HG03097 (cell line): ENCODE data around the gene HS1BP3.

Experiments
- ATAC-seq: cut with Tn5 transposase; IDR thresholded peaks from one replicate; pipeline ENCODE4 v1.9.1; 2021; ENCODE audit not compliant: unreplicated experiment, low FRiP score

The HS1BP3 gene

DNA sequence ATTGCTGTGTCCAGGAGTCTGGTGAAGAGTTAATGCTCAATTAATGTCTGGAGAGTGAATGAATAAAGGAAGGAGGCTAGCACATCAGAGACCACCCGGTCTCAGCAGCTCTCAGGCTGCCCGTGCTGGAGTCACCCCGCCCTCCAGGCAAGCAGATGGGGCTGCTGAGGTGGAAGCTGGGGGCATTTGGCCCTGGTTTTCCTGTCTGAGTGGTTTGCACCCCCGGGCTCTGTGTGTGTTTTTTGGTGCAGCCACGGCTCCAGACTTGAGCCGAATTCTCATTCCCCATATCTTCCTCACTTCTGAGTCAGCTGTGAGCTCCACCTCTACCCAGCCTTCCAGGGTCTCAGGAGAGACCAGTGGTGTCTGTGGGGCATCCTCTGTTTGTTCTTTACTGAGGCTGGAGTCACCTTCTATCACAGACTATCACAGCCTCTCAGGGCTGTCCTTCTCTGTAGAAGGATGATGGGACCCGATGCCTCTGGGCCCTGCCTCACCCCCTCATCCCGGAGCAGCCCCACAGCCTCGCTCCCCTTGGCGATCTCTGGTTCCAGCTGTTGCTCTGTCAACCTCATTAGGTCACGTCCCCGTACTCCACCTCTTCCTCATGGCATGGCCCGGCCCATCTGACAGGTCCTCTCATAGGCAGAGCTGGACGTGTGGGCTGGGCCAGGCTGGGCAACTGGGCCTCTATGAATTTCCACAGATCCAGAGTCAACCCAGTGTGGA is 60.8 kb downstream of the HS1BP3 start:
- ATAC-seq, result no peak

DNA sequence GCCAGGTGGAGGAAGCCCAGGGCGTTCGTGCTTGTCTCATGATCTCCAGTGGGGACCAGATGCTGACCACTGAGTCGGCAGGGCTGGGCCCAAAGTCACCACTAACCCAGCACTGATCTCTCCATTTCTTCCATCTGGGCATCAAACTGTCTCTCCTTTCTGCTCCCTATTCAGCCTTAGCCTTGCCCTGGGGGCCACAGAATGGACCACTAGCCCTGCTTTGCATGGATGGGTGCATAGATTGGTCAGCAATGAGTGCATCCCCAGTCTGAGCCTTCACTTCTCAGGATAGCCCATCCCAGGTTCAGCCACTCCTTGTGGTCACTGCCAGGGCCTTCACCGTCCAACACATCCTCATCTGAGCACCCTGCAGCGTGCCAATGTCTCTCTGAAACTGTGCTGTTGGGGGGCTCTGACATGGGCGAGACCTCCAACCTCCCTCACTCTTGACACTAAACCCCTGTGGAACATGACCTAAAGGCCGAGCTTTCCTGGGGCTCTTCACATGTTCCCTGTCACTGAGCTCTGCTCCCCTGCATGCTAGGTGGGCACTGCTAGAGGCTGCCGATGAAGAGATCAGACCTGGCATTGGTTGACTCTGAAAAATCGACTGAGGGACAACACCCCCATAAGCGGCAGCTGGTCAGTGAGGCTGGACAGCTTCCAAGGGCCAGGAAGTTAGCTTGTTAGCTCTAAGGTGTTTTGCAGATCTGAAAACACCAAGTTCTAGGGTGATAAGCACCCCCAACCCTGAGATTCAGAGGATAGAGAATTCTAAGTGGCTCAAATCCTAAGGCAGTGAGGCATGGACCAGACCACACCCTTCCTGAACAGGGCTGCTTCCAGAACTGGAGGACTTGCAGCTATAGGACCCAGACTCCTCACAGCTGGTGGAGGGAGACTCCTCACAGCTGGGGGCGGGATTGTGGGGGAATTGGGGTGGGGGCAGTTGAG is 61.7 kb downstream of the HS1BP3 start:
- no peak for ATAC-seq

DNA sequence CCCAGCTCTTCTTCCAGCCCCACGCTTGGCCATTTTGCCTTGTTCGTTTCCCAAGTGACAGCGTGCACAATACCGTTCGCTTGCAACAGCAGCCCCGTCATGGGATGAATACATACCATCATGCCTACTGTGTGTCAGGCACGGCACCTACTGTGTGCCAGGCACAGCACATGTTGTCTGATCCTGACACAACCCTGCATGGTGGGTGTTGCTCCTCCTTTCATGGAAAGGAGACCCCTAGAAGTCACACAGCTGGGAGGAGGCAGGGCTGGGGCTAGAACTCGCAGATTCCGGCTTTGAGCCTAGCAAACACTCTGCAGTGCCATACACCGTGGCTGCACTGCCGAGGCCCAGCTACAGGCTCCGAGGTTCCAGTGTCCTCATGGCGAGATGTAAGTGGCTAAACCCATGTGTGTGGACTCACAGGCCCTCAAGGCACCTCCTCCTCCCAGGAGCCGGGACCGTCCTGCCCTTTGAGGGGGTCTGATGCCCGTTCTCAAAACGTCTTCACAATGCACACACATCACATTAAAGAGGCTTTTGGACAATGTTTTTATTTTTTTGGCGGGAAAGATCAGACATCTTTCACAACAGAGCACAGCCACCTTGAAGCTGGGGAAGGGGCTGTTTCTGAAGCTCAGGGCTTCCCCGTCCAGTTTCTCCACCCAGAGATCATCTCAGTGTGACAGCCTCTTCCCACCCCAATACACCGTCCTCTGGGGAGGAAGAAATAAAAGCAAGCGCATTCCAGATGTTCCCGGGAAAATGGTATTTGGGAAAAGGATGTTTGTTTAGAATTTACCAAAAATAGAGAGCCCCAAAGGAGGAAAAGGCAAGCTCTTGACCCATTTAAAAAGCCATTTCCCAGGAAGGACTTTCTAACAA is 64.9 kb downstream of the HS1BP3 start:
- no peak for ATAC-seq

DNA sequence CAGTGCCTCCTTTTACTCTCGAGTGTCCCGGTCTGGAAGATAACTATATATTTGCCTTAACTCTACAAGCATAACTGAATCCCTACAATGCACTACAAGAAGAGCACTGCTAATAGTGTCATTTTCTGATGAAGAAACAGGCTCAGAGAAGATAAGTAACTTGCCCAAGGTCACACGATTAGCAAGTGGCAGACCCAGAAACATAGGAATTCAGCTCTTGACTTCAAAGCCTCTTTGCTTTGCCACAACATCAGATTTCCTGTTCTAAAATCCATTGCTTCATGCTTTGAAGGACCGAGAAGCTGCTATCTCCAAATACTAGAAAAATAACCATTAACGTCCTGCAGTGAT is 65.6 kb downstream of the HS1BP3 start:
- ATAC-seq, result no peak

DNA sequence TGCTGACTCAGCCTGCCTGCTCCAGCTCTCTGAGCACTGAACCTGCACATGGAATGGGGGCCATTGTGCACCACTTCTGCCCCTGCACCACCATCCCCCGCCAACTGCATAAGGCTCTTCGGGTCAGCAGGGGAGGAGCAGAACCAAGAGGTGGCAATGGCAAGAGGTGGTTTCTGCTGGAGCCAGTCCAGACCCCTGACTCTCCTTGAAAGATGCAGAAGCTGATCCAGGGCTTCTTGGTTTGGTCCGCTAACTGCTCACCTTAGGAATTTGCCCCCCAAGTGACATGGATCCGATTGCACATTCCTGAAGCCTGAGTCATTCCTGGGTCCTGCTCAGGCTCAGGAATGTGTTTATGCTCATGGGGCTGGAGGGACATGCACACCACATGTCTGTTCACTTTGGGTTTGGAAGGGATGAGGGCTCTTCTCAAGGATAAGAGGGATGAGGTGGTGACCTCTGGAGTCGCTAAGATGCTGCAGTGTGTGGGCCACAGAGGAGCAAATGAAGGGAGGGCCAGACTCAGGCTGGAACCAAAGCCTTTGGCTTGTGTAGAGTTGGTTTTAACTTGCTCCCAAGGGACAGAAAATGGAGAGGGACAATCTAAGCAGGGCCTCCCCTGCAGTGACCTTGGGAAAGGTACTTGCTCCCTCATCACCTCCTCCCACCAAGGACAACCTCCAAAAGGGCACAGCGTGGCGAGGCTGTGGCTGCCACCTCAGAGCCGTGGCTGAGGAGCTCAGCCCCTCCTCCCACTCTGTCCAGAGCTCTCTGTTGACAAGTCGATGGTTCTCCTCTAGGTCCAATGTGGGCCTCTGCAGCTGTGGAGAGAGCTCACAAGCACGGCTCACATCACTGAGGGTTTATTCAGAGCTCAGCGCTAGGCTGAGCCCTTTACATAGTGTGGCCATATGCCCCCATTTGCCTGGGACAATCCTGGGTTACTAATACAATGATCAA is 66.2 kb downstream of the HS1BP3 start:
- no peak for ATAC-seq

DNA sequence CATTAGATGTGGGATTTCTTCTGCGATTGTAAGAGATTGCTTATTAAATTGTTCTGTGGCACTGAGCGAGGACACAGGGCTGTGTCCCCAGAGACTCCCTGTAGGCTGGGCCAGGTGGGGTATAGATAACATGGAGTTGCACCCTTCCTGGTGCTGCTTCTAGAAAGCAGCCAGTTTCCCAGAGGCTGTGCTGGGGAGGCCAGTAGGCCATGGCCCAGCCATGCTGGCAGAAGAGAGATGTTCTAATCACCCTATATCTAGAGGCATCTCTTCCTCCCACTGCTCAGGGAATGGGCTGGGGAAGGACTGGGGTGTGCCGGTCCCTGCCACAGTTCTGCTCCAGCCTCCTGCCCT is 66.9 kb downstream of the HS1BP3 start:
- no peak for ATAC-seq

DNA sequence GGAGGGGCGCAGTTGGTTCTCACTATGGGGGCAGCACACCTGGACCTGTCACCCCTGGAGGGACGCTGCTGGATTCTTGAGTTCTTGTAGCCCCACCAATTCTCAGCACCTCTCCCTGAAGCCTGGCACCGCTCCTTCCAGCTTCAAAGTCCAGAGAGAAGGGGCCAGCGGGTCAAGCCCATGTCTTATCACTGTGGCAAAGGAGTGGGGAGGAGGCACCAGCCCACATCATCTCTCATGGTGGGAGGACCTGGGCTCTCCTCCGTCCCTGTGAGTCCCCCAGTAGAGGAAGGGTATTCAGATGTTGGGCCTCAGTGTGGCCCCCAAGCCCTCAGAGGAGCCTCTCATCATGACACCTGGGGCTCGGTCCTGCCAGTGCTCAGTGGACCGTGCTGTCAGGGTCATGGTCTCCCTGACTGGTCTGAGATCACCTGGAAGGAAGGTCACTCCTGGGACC is 67.4 kb downstream of the HS1BP3 start:
- ATAC-seq, result no peak

DNA sequence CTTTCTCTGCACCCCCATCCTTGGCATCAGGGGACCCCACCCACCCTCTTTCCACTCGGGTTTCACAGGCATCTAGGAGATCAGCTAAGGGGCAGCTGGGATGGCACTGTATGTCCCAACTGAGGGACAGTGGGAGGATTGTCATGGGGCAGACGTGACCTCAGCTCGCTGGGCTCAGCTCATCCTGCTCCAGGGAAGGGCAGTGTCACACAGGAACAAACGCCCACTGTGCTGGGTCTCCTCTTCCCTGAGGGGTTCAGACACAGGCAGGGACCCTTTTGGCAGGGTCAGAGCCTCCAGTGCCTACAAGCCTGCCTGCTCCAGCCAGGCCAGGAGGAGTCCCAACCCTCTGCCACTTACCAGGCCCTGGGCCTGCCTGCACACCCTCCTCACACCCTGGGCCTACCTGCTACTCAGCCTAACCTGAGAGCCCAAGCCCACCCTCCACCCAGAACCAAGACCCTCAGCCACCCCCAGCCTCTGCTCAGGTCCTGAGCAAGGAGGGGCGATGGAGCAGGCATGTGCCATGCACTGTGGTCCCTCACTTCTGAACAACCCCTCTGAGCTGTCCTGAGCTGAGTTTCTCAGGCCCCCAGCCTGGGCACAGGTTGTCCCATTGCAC is 68.2 kb downstream of the HS1BP3 start:
- no peak for ATAC-seq

DNA sequence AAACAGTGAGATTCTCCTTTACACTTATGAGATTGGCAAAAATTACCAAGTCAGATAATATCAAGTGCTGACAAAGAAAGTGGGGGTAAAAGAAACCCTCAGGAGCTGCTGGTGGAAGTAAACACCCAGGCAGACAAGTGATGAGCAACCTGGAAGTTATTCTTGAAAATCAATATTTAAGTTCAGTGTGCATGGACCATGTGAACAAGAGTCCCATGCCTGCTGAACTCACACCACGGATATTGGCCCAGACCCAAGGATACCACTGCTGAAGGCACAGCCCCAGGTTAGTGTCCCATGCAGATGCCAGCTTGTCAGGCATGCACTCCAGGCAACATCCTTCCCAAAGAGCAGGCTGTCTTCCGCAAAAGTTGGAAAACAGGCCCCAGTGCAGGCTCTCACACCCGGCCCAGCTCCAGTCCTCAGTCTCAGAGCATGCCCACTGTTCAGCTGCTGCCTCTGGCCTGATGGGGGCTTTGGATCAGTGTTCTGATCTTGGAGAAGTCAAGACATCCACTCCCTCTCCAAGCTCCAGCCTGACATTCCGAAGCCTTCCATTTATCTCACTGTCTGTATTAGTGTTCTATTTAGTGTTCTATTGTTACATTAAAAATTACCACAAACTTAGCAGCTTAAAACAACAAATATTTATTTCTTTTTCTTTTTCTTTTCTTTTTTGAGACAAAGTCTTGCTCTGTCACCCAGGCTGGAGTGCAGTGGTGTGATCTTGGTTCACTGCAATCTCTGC is 70.0 kb downstream of the HS1BP3 start:
- no peak for ATAC-seq

DNA sequence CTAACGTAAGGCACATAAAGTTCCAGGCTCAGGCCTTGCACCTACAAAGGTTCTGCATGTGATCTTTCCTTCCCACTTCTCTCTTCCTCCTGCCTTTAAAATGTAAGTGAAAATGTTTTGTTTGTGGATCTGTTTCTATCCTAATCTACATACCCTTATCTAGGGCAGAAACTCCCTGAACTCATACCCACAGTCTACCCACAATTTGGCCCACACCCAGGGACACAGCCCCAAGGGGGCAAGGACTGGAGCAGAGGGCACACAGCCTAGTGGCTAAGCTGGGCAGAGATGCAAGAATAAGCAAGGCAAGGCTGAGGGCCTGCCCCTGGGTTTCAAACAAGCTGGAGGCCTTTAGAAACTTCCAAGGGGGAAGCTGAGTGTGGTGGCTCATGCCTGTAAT is 71.0 kb downstream of the HS1BP3 start:
- no peak for ATAC-seq

DNA sequence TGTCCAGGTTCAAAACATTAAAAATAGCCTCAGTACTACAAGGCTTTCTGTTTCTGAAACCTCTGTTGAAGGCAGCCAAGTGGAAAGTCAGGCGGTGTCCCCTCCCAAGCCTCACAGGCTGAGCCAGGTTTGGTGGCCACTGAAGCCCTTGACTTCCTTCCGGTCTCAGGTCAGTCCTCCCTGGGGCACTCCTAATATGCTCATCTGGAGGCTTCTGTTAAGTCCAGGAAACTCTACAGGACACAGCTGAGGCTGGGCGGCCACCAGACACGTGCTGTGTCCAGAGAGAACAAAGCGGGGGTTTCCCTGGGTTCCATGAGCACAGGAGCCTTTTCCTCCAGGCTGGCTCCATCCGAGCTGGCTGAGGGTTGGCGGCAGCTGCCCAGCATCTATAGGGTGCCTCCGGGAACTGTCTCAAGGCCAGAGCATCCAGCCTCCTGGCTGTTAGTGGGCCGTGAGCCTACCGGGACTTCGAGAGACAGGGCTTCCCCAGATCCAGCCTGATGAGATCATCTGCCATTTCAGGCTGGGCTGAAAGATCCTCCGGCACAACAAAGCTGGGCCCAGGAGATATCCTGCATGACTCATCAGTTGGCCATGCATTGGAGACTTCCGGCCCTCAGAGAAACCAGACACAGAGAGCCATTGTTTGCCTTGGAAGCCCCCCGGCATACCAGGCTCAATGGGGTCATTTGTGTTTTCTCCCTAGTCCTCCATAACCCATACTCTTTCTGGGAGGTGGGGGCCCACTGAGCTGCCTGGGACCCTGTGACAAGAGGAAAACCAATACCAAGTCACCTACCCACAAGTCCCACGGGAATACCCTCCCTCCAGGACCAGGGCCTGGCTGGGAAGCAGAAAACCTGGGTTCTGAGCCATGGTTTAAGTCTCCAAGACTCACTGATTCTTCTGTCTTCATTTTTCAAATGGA is 71.7 kb downstream of the HS1BP3 start:
- ATAC-seq, result peak; percentile 70

DNA sequence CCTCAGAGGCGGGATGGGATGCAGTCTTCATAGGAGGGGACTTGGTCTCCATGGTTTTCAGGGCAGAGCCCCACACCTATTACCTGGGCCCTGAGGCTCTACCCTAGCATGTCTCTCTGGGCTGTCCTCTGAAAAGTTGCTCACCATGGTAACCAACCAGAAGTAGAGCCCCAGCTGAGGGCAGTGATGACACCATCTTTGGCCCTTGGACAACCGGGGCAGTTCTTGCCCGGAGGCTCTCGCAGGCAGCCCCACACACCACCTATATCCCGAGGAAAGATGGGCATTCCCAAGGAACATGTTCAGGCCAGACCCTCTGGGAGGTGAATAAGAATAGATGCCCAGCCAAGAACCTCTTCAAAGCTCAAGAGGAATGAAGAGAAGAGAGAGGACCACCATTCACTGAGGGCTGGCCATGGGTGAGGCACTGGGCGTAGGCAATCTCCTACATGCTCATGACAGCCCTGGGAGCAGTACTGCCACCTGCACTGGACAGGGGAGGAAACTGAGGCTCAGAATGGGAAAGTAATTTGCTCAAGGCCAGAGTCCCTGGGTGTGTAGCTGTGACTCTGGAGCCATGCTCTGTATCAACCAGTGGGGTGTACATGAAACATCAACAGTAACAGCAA is 72.5 kb downstream of the HS1BP3 start:
- ATAC-seq, result no peak

DNA sequence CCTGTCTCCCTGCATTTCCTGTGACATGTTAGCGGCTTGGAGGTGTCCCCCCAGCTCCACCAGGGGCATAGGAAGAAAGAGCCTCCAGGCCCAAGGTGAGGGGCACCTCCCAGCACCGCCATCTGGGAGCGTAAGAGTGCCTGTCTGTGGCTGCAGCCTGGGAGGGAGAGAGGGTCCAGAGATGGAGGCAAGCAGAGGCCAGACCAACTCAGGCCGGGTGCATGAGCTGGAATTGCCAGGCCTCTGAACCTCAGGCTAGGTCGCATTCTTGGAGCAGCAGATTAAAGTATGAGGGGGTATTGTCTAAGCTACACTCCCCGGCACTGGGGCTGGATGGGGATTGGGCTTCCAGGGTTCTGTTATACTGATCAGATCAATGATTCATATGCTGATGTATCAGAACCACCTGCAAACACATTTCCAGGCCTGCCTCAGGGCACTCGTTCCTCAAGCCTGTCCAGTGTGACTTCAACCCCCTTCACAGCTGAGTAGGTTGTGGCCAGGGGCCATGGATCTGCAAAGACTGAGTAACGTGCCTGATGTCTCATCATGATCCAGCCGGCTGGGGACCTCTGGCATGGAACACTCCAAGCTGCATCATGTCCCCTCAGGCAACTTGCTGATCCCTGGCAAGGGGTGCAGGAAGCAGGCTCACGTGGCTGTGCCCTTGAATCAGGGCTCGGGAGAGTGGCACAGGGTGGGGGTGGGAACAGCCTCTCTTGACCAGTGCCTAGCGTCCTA is 73.2 kb downstream of the HS1BP3 start:
- ATAC-seq, result no peak

DNA sequence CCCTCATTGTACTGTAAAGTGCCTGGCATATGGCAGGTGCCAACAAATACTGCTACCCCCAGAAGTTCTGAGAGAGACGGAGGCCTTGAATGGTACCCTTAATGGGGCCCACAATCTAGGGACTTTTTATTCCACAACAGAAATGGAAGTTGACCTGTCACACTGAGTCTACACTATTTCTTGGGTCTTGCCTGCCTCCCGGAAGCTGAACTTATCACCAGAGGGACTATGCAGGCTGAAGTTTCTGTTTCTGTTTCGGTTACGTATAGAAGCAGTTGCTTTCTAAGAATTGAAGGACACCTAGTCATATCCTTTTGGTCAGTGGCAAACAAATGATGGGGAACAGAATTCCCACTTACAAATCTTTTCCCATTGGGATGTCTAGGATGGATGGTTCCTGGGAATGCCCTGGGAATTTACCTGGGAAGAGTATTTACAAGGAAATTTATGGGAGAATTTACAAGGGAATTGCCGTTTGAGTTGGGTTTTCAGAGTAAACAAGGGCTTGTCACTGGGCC is 74.2 kb downstream of the HS1BP3 start:
- peak; percentile 62 for ATAC-seq

DNA sequence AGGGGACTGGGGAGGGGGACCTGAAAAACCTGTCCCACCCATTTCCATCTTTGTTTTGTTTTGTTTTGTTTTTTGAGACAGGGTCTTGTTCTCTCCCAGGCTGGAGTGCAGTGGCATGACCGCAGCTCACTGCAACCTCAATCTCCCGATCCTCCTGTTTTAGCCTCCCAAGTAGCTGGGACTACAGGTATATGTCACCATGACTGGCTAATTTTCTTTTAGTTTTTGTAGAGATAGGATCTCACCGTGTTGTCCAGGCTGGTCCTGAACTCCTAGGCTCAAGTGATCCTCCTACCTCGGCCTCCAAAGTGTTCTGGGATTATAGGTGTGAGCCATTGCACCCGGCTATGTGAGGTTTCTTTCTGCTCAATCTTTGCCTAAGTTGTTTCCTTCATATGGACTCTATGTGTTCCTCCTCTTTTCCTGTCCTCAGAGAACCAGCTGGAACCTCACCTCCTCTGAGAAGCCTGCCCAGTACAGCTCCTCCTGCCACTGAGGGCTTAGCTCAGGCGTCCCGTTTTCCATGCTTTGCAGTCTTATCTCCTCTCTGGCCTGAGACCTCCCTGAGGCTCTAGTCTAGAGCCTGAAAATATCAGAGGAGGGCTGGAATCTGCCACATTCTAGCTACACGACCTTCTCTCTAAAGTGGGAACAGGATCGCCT is 74.8 kb downstream of the HS1BP3 start:
- no peak for ATAC-seq

DNA sequence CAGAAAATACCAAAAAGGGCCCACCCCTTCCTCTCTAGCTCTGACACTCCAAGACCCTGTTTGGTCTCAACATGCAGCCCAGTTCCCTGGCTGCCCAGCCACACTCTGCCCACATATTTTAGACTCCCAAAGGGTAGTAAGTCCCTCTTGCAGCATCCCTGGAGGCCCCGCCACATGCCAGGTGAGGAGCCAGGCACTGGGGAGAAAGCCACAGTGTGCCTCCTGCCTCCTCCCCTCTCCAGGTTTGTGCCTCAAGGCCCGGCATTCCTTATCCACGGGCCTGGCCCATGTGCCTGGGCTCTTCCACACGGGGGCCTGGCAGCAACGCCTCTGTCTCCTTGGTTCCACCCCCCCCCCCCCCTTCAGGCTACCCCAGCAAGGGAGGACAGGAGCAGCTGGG is 75.5 kb downstream of the HS1BP3 start:
- no peak for ATAC-seq
